K562 (cell line): ENCODE results near the gene ARMH4. TPM values are rescaled to one million over a fixed set of nuclear protein-coding genes. Genes with fewer than 3 reads are reported as not detected.

Source experiments
- CREB3 ChIP-seq: fragments of 450-650 bp; conservative IDR thresholded peaks from 2 replicates; pipeline ENCODE4 v1.6.1; 2016; ENCODE audit warnings: missing genetic modification characterization, low read depth, mild to moderate bottlenecking, missing compliant biosample characterization, moderate library complexity
- CXXC5 ChIP-seq: fragments of 250-450 bp; sonication (Bioruptor Pico); IDR thresholded peaks from 2 replicates; pipeline ENCODE4 v1.8.0; 2022; ENCODE audit warnings: inconsistent platforms, mild to moderate bottlenecking, moderate library complexity
- EZH2 ChIP-seq: IDR thresholded peaks from 2 replicates; pipeline ENCODE4 v1.6.1; 2012; ENCODE audit warnings: low read depth, mild to moderate bottlenecking, inconsistent platforms, low read length, borderline replicate concordance
- GTF2E2 ChIP-seq: fragments of 200-800 bp; sonication (Bioruptor generic); IDR thresholded peaks from 2 replicates; pipeline ENCODE4 v1.6.1; 2016; ENCODE audit warnings: missing genetic modification characterization, missing compliant biosample characterization
- HINFP ChIP-seq: fragments of 450-650 bp; conservative IDR thresholded peaks from 2 replicates; pipeline ENCODE4 v1.6.1; 2016; ENCODE audit warnings: missing genetic modification characterization, low read depth, mild to moderate bottlenecking, control low read depth, missing compliant biosample characterization
- KAT2B ChIP-seq: IDR thresholded peaks from one replicate; pipeline ENCODE4 v1.6.1; 2012; ENCODE audit warnings: low read depth, mild to moderate bottlenecking, control low read depth, inconsistent platforms, low read length, moderate library complexity
- NFATC3 ChIP-seq: fragments of 450-650 bp; IDR thresholded peaks from 2 replicates; pipeline ENCODE4 v1.6.1; 2017; ENCODE audit warnings: mild to moderate bottlenecking
- NRF1 ChIP-seq, 2 experiments: fragments of 450-650 bp; IDR thresholded peaks in 1 of 2; conservative IDR thresholded peaks in 1 of 2; 2 replicates each; pipeline ENCODE4 v1.6.1; 2014; ENCODE audit warnings: mild to moderate bottlenecking in 2 of 2
- PCBP2 ChIP-seq: fragments of 200-400 bp; formaldehyde crosslinking; IDR thresholded peaks from 2 replicates; pipeline ENCODE4 v1.6.1; 2018; ENCODE audit warnings: low read length, low read depth, mild to moderate bottlenecking, moderate library complexity; ENCODE audit not compliant: poor library complexity, severe bottlenecking
- TAF15 ChIP-seq: fragments of 200-400 bp; formaldehyde crosslinking; IDR thresholded peaks from 2 replicates; pipeline ENCODE4 v1.6.1; 2017; ENCODE audit warnings: mild to moderate bottlenecking, low read depth, low read length, moderate library complexity
- TBL1XR1 ChIP-seq, 2 experiments: IDR thresholded peaks; 2 replicates each; pipeline ENCODE4 v1.6.1; 2012; ENCODE audit warnings: improper control_type of control experiment in 2 of 2, low read length in 2 of 2, mild to moderate bottlenecking in 1 of 2
- U2AF1 ChIP-seq: fragments of 200-400 bp; formaldehyde crosslinking; optimal IDR thresholded peaks from 2 replicates; pipeline ENCODE3; 2017; ENCODE audit warnings: mild to moderate bottlenecking, low read depth, low read length, moderate library complexity
- ZBTB40 ChIP-seq, 2 experiments: fragments of 450-650 bp in 1 of 2; sonication (generic) in 1 of 2; formaldehyde crosslinking in 1 of 2; IDR thresholded peaks; 2 replicates each; pipeline versions ENCODE4 v1.7.1 to v1.9.0; 2016 to 2022; ENCODE audit warnings: inconsistent platforms in 1 of 2, mild to moderate bottlenecking in 1 of 2, missing genetic modification reagents in 1 of 2
- ZNF740 ChIP-seq, 3 experiments: fragments of 200-800 bp in 1 of 3; sonication (Bioruptor generic) in 1 of 3; sonication (generic) in 1 of 3; formaldehyde crosslinking in 1 of 3; IDR thresholded peaks; 2 replicates each; pipeline versions ENCODE4 v1.6.1 to v1.8.0; 2016 to 2022; ENCODE audit warnings: mild to moderate bottlenecking in 2 of 3, missing compliant biosample characterization in 2 of 3, missing genetic modification characterization in 2 of 3, missing genetic modification reagents in 1 of 3
- ZNF764 ChIP-seq: fragments of 250-450 bp; sonication (Bioruptor Pico); IDR thresholded peaks from 2 replicates; pipeline ENCODE4 v1.4.0; 2020; ENCODE audit warnings: low read depth, mild to moderate bottlenecking, moderate library complexity
- polyA plus RNA-seq, 8 experiments: library from polyadenylated mRNA; depleted of rRNA in 4 of 8; stranded (reverse) in 5 of 8; unstranded in 3 of 8; fragments of >200 nt; fragmentation: Nextera tagmentation in 2 of 8; fragmentation: Illumina TruSeq in 1 of 8; extraction: Ambion mirVana in 2 of 8; extraction: Trizol in 1 of 8; gene quantifications; 2 replicates each; pipeline versions ENCODE4 v1.2.1 to v1.2.3, GENCODE V29; 2011 to 2014; ENCODE audit warnings: inconsistent platforms in 1 of 8, missing spikeins in 1 of 8
- total RNA-seq, 7 experiments: library from RNA; depleted of rRNA in 6 of 7; stranded (reverse); fragments of >200 nt in 6 of 7; fragmentation: Illumina TruSeq in 2 of 7; extraction: Trizol in 2 of 7; gene quantifications; 2 replicates each; pipeline versions ENCODE4 v1.2.1 to v1.2.3, GENCODE V29; 2011 to 2021; ENCODE audit warnings: low replicate concordance in 1 of 7

The ARMH4 gene
- total and polyA plus RNA-seq, 9 of the 15 experiments (the other 6 are each of a cell fraction or from before 2014, with no cell fraction given) = 0.06 to 0.98 (median 0.07) TPM; not detected in 2

- TF ChIP-seq CREB3 (tag) = no peak
- TF ChIP-seq ZNF764 (CRISPR knock-in tag) = no peak
- TF ChIP-seq ZNF740 (CRISPR knock-in tag; IDR thresholded peaks at IDR 0.05) = no peak
- no peak for TF ChIP-seq ZNF740 (tag; IDR thresholded peaks at IDR 0.05)
- no peak for TF ChIP-seq ZBTB40 (IDR thresholded peaks at IDR 0.05)
- TF ChIP-seq ZBTB40 (CRISPR knock-in tag; IDR thresholded peaks at IDR 0.05) = no peak
- TF ChIP-seq CXXC5 (CRISPR knock-in tag) = no peak
- no peak for TF ChIP-seq U2AF1
- no peak for TF ChIP-seq PCBP2
- TF ChIP-seq EZH2 = no peak
- TF ChIP-seq NRF1 (conservative IDR thresholded peaks at IDR 0.05 in 1 of 2, IDR thresholded peaks at IDR 0.05 in 1 of 2) = no peak
- TF ChIP-seq TAF15 = no peak
- TF ChIP-seq HINFP (tag) = no peak
- no peak for TF ChIP-seq NFATC3
- no peak for TF ChIP-seq TBL1XR1 (IDR thresholded peaks at IDR 0.05; ENCODE audit: low read length in 2 of 2)
- TF ChIP-seq GTF2E2 = no peak
- TF ChIP-seq KAT2B = no peak
Observed at GRCh38 chr14:58059126-58059525, 92.9 kb downstream of the ARMH4 start (continued).
